HG02588 (cell line): Measurements from ENCODE around the gene DNAH9.
"Not testable (repeated sequence)": the region's sequence is repeated elsewhere in the genome, so short reads cannot be mapped to it uniquely, and the experiment has no call there.

Experiments used
- ATAC-seq: cut with Tn5 transposase; IDR thresholded peaks from one replicate; pipeline ENCODE4 v1.9.1; 2021; ENCODE audit warnings: mild to moderate bottlenecking, moderate library complexity; ENCODE audit not compliant: unreplicated experiment

The DNAH9 gene

DNA sequence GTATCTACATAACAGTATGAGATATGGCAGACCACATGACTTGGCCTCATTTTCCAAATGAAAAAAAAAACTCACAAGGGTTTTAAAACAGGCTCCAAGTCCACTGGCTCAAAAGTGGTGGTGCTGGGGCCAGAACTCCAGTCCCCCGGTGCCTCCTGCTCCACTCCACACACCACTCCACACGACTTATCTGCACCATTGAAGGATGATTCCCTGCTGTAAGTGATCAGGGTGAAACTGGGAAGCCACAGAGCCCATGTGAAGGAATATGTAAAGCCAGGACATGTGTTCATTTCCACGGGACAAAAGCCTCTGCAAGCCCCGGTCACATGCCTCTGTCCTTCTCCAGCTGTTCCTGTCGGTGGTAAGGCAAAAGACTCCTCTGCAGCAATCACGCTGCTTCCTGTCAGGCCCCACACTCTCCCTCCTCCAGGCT is 301.8 kb downstream of the DNAH9 start:
- no peak for ATAC-seq

DNA sequence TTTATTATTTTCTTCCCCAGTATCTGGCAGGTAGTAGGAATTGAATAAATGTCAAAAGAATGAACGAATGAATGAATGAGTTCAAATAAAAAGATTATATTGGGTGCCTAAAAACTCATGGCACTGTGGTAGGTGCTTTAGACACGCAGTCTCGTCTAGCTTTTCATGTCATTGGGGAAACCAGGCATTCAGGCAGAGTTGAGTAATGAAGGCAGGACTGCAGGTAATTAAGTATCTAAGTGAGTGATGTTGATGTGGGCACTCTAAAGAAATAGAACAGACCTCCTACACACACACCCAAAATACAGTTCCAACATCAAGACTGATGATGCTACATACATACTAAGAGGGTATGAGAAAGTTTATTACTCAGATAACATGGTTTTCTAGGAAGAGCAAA is 302.4 kb downstream of the DNAH9 start:
- ATAC-seq = no peak

GRCh38 chr17:11901931-11902330 is 303.7 kb downstream of the DNAH9 start:
- ATAC-seq = no peak

- ATAC-seq = no peak
Measured at GRCh38 chr17:11908711-11909146, 310.5 kb downstream of the DNAH9 start.

DNA sequence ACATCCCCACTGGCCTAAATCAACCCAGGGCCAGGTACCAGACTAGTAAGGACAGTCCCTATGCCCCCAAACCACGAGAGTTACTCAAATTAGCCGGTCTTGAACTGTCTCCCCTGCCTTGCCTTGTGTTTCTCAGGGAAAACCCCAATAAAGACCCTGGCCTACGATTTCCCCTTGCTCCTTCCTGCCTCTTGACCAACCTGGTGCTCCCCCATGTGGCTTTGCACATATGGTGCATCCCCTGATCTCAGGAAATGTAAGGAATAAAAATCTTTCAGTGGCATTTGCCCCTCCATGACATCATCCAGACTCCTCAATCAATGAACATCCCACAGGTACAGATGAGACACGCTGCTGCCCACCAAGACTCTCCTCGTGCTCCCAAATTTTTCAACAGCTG is 311.1 kb downstream of the DNAH9 start:
- no peak for ATAC-seq

- no peak for ATAC-seq
Measured at GRCh38 chr17:11916091-11916490, 317.8 kb downstream of the DNAH9 start.

- no peak for ATAC-seq
Measured at GRCh38 chr17:11917415-11917814, 319.1 kb downstream of the DNAH9 start.

DNA sequence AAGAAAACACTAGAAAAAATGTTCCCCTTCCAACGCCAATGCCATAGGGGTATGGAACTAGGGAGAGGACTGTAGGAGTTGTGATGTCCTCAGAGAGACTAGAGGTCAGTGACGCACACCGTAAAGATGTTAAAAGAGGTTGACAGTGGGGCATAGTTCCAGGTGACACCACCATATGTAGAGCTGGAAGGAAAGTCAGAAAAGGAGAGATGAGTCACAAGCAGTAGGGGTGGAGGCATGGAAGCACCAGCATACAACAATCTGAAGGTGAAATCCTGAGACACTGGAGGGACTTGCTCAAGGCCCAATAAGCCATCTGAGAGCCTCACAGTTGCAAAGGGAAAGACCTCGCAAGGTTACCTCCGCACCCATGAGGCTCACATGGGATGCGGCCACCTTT is 323.0 kb downstream of the DNAH9 start:
- ATAC-seq = no peak

- ATAC-seq = no peak
Measured at GRCh38 chr17:11922638-11923037, 324.4 kb downstream of the DNAH9 start.

DNA sequence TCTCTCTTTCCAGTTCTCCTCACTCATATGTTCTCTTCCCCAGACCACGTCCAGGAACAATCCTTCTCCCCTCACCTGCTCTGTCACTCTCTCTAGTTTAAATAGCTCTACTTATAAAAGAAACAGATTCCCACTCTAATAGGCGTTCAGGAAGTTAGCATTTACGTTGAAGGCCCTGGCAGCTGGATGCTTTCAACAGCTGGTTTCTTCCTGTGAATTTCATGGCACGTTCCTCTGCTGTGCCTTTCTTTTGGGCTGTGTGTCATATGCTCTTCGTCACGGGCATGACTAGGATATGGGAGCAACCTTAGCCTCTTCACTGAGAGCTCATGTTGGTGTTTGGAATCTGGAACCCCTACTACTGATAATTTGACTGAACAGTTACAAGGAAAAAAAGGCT is 325.8 kb downstream of the DNAH9 start:
- ATAC-seq = no peak

DNA sequence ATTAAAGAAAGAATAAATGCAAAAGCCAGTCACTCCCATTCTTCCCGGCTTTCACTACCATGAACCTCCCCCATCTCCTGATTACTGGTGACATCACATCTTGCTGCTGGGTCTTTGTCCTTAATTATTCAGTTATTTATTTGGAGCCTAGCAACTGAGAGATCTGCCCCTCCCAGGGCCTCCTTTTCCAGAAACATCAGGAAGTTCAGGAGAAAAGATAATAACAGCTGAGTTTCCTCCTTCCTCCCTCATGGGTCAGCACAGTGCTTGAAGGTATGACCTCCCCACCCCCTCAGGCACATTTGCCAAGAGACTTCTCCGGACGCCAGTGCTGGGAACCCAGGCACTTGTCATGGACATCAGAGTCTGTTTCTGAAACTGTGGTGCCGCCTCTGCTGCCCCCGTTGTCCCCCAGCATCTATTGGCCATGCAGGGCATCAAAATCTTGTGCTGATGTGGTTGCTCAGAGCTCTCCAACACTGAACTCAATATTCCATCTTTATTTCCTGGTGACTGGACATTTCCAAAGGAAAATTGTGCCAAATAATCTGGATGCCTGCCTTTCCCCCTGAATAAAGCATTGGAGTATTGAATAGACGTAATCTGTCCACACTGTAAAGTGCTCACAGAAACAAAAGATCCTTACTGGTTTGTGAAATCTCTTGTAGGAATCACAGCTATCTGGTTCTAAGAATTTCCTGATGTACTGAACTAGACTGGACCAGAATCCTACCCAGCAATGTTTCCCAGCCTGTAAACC is 327.2 kb downstream of the DNAH9 start:
- no peak for ATAC-seq

GRCh38 chr17:11928436-11928835 is 330.2 kb downstream of the DNAH9 start:
- no peak for ATAC-seq

GRCh38 chr17:11932337-11932898 is 334.1 kb downstream of the DNAH9 start:
- no peak for ATAC-seq

- ATAC-seq = no peak
Measured at GRCh38 chr17:11935734-11936406, 337.6 kb downstream of the DNAH9 start.

GRCh38 chr17:11940904-11941303 is 342.6 kb downstream of the DNAH9 start:
- ATAC-seq = no peak

DNA sequence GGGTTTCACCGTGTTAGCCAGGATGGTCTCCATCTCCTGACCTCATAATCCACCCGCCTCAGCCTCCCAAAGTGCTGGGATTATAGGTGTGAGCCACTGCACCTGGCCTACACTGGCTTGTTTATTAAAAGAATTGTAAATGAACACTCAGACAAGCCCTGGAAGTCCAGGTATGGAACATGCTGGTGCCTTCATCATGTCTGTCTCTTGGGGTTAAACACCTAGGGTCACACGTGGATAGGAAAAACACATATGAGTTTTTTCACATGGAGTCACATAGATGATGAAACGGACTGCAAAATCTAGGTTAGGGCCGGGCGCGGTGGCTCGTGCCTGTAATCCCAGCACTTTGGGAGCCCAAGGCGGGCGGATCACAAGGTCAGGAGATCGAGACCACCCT is 344.8 kb downstream of the DNAH9 start:
- not testable (repeated sequence) for ATAC-seq

DNA sequence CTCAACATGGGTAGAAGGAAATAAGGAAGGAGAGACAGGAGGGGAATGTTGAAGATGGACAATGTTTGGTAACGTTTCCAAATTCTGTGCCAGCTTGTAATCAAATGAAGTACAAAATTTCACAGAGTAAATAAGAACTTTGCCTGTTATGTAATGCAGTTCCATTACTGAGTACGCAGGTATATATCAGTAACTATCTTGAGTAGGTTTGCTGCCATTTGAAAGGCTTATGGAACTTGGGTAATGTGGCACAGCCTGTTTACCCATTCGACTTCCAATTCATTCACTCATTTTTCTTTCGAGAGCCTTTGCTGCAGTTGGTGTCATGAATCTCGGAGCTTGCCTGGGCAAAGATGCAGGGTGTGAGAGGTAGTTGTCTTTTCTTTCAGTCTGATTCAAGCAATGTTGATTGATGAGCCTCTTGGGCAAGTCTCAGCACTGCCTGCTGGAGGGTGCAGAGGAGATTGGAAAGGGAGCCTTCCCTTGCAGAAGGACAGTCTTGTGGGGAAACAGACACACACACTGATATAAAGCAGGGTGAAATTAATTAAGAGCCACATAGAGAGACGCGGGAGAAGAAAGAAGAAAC is 345.6 kb downstream of the DNAH9 start:
- no peak for ATAC-seq

- ATAC-seq = no peak
Measured at GRCh38 chr17:11944587-11944986, 346.3 kb downstream of the DNAH9 start.

DNA sequence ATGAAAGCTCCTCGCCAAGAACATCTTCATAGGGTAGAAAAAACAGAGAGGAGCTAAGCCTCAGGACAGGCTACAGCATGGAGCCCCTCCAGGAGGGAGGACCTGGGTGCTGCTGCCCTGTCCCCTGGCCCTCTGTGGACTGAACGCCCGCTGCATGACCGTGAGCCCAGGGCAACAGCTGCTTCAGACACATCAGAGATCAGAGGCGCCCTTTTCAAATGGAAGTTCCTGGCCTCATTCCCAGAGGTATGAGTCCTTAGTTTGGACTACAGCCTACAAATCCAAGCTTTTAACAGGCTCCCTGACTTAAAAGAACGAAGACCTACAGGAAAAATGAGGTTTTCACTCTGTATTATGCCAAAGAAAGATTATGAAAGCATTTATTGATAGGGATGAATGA is 350.5 kb downstream of the DNAH9 start:
- ATAC-seq = no peak

- not testable (repeated sequence) for ATAC-seq
Measured at GRCh38 chr17:11949571-11949970, 351.3 kb downstream of the DNAH9 start.

DNA sequence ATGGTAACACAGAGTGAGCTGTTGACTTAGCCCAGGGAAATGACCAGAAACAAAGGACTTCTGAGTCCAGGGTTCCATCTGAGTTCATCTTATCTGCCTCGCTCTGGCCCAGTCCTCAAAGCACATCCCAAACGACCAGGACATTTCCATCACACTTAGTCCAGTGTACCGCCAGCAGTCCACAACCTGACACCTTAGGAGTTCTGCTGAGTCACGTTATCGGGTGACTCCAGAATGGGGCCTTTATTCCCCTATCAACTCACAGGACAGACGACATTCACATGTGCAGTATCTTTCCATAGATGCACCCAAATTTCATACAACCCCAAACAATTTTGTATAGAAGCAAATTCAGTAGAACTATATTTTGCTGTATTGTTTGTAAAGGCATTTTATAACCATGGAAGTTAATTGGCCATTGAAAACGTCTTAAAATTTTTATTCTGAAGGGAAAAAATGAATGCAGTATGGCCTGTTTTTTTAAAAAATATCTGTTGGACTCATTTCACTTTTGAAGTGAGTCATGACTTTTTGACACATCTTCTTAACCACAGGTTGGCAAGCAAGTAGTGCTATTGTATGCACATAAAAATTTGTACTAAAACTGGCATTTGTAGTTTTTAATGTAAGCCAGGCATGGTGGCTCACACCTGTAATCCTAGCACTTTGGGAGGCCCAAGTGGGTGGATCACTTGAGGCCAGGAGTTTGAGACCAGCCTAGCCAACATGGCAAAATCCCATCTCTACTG is 352.7 kb downstream of the DNAH9 start:
- ATAC-seq = no peak
